ENCODE data around the gene JAKMIP3. TPM values are rescaled to one million over a fixed set of nuclear protein-coding genes. Genes with fewer than 3 reads are reported as not detected.

The JAKMIP3 gene
- total RNA-seq, 1 donor from 2014 or later = 0.17 TPM

DNA sequence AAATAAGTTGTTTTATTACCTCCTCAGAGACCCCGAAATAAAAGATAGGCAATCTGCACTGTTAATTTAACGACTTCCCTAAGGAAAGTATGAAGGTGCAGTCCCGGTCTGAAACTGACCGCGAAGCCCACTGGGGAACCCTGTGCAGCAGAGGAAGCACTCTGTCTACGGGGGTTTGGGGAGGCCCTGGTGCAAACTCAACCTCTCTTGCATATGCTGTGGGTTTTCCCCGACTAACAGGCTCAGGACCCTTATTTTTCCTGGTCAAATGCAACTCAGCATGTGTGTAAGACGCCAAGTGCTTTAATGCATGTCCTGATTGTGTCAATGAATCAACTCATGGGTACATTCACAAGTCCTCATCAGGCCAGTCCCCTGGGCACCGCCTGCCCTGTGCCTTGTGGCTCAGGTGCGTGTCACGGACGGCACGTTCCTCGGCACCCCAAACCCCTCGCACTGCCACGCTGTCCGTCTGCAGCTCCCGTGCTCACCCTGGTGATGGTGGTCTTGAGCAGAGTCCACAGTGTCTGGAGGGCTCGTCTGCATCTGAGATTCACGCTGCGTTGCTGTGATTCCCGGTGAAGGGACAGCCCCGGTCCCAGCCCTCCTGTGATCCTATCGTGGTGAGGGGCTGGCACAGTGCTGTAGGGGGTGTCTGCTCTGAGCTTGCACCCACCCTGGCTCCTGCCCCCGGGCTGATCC, 33.8 kb downstream of the JAKMIP3 start:
- Mint-ChIP-seq H3K9me3 (ENCODE audit: low read depth) (no peaks in the 10 kb centered on the region), H3K27ac (no peak overlapping the region)
- DNase-seq (ENCODE audit: low spot score, unreplicated experiment) = no peak

DNA sequence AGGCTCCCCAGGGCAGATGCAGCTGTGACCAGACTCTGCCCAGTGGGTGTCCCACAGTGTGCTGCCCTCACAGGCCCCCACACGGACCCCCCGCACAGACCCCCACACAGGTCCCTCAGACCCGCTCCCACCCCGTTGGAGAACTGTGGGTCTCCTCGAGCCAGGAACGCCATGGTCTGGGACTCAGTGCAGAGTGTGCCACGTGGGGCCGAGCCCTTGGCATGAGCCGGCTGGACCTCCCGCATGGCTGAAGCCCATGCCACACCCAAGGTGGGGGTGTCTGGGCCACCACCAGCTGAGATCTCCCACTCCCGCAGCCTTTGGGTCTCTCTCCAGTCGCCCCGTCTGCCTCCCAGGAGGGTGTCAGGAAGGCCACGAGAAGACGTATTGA, 34.3 kb downstream of the JAKMIP3 start:
- H3K27ac Mint-ChIP-seq = no peak overlapping the region
- H3K4me3 Mint-ChIP-seq (ENCODE audit: low read depth) = no peak overlapping the region
- TF ChIP-seq, protein P1, sequence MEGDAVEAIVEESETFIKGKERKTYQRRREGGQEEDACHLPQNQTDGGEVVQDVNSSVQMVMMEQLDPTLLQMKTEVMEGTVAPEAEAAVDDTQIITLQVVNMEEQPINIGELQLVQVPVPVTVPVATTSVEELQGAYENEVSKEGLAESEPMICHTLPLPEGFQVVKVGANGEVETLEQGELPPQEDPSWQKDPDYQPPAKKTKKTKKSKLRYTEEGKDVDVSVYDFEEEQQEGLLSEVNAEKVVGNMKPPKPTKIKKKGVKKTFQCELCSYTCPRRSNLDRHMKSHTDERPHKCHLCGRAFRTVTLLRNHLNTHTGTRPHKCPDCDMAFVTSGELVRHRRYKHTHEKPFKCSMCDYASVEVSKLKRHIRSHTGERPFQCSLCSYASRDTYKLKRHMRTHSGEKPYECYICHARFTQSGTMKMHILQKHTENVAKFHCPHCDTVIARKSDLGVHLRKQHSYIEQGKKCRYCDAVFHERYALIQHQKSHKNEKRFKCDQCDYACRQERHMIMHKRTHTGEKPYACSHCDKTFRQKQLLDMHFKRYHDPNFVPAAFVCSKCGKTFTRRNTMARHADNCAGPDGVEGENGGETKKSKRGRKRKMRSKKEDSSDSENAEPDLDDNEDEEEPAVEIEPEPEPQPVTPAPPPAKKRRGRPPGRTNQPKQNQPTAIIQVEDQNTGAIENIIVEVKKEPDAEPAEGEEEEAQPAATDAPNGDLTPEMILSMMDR (IDR thresholded peaks at IDR 0.05; ENCODE audit: unreplicated experiment) = no peak
- no peak for DNase-seq (ENCODE audit: low spot score, unreplicated experiment)
- H3K36me3 Mint-ChIP-seq (ENCODE audit: insufficient read depth) = no peaks in the 10 kb centered on the region
- no peaks in the 10 kb centered on the region for H3K4me1 Mint-ChIP-seq (ENCODE audit: low read depth)
- H3K9me3 Mint-ChIP-seq (ENCODE audit: low read depth) = no peaks in the 10 kb centered on the region
- peaks cover 13% of the 10 kb centered on the region for H3K27me3 Mint-ChIP-seq

More for the DNA sequence above, 33.8 kb downstream of the JAKMIP3 start:
- TF ChIP-seq, protein P1 (IDR thresholded peaks at IDR 0.05; ENCODE audit: unreplicated experiment) = no peak
- no peaks in the 10 kb centered on the region for H3K36me3 Mint-ChIP-seq (ENCODE audit: insufficient read depth)
- H3K4me1 Mint-ChIP-seq (ENCODE audit: low read depth) = no peaks in the 10 kb centered on the region
- no peak overlapping the region for H3K4me3 Mint-ChIP-seq (ENCODE audit: low read depth)
- peaks cover 13% of the 10 kb centered on the region for H3K27me3 Mint-ChIP-seq

DNA sequence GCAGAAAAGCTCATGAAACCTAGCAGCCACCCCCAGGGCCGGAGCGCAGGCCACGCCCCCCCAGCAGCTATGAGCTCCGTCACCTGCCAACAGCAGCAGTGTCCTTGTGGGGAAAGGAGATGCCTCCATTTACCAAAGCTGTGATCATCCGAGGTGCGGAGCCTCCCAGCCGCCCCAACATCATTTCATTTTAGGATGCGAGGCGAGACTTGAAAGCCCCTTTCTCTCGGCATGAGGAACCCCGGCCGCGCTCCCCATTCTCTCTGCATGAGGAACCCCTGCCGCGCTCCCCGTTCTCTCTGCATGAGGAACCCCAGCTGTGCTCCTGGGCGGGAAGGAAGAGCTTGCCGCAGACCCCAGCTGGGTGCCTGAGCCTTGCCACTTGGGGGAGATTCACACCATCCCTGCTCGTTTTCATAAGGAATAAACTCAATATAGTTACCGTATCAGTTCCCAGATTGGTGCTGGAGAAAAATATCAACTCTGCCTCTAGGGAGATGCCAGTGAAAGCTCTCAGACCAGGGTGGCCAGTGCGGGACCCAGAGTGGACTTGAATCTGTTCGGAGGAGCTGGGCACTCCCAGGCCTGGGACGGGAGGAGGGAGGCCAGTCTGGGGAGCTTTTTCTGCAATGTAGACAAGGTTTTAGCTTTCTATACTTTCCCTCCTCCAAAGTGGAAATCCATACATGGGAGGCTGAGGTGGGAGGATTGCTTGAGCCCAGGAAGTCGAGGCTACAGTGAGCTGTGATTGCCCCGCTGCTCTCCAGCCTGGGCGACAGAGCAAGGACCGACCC, 35.0 kb downstream of the JAKMIP3 start:
- no peaks in the 10 kb centered on the region for H3K9me3 Mint-ChIP-seq (ENCODE audit: low read depth)
- TF ChIP-seq, protein P1 (IDR thresholded peaks at IDR 0.05; ENCODE audit: unreplicated experiment) = no peak
- H3K27me3 Mint-ChIP-seq = peaks cover 13% of the 10 kb centered on the region
- no peaks in the 10 kb centered on the region for H3K36me3 Mint-ChIP-seq (ENCODE audit: insufficient read depth)
- no peaks in the 10 kb centered on the region for H3K4me1 Mint-ChIP-seq (ENCODE audit: low read depth)
- H3K4me3 Mint-ChIP-seq (ENCODE audit: low read depth) = no peak overlapping the region
- no peak overlapping the region for H3K27ac Mint-ChIP-seq
- peak; percentile 4 for DNase-seq (ENCODE audit: low spot score, unreplicated experiment)

DNA sequence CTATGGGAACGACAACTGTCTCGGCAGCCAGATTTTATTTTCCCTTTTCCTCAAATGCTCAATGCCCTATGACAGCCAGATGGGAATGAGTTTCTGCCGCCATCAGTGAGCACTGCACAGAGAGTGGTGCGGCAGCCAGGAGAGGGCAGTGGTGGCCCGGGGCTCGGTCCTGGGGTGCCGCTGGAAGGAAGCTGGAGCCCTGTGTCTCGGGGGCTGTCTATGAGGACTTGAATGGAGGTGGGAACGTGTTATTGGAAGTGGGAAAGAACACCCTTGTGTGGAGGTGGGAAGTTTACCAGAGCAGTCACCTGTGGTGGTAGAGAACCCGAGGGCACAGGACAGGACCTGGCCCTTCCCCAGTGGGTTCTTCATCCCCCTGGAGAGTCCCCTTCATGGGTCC, 35.8 kb downstream of the JAKMIP3 start:
- H3K36me3 Mint-ChIP-seq (ENCODE audit: insufficient read depth) = no peaks in the 10 kb centered on the region
- no peak overlapping the region for H3K4me3 Mint-ChIP-seq (ENCODE audit: low read depth)
- TF ChIP-seq, protein P1 (IDR thresholded peaks at IDR 0.05; ENCODE audit: unreplicated experiment) = no peak
- no peaks in the 10 kb centered on the region for H3K9me3 Mint-ChIP-seq (ENCODE audit: low read depth)
- no peak overlapping the region for H3K27ac Mint-ChIP-seq
- no peaks in the 10 kb centered on the region for H3K4me1 Mint-ChIP-seq (ENCODE audit: low read depth)
- H3K27me3 Mint-ChIP-seq = peaks cover 7% of the 10 kb centered on the region
- DNase-seq (ENCODE audit: low spot score, unreplicated experiment) = peak; percentile 7

DNA sequence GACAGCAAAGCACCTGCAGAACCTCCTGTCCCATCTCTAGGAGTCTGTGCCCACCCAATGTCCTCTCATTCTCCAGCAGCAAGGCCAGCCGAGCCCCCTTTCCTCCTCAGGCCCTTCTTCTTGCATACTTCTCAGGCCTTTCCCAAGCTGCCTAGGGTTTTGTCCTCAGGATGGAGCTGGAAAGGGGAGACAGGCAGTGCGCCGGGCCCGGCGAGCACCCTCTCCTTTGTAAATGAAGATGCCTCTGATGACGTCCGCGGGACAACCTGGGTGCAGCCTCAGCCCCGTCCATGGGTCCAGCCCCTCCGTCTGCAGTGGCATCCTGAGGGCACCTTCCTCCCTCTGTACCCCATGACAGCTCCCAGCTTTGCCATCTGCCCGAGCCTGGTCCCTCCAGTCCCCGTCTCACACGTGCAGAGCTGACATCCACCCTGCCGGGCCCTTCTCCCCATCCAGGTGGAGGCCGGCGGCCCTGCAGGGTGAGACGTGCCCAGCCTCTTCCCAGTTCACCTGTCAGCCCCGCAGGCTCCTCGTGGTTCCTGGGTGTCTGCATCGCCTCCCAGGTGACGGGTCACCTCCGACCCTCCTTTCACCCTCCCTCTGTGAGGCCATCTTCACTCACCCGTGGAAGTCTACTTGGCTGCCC, 36.4 kb downstream of the JAKMIP3 start:
- no peak overlapping the region for H3K4me3 Mint-ChIP-seq (ENCODE audit: low read depth)
- no peaks in the 10 kb centered on the region for H3K36me3 Mint-ChIP-seq (ENCODE audit: insufficient read depth)
- H3K27me3 Mint-ChIP-seq = peaks cover 7% of the 10 kb centered on the region
- TF ChIP-seq, protein P1 (IDR thresholded peaks at IDR 0.05; ENCODE audit: unreplicated experiment) = no peak
- H3K27ac Mint-ChIP-seq = no peak overlapping the region
- no peaks in the 10 kb centered on the region for H3K4me1 Mint-ChIP-seq (ENCODE audit: low read depth)
- no peaks in the 10 kb centered on the region for H3K9me3 Mint-ChIP-seq (ENCODE audit: low read depth)
- peak; percentile 9 for DNase-seq (ENCODE audit: low spot score, unreplicated experiment)

Data from progenitor cell of endocrine pancreas (in vitro differentiated cells).